GM21723 (cell line): ENCODE results near the gene RABGAP1L.
"Not testable (repeated sequence)": the region's sequence is repeated elsewhere in the genome, so short reads cannot be mapped to it uniquely, and the experiment has no call there.

Source experiments
- ATAC-seq: cut with Tn5 transposase; IDR thresholded peaks from one replicate; pipeline ENCODE4 v1.9.1; 2021; ENCODE audit warnings: mild to moderate bottlenecking, moderate library complexity; ENCODE audit not compliant: unreplicated experiment

RABGAP1L gene

DNA sequence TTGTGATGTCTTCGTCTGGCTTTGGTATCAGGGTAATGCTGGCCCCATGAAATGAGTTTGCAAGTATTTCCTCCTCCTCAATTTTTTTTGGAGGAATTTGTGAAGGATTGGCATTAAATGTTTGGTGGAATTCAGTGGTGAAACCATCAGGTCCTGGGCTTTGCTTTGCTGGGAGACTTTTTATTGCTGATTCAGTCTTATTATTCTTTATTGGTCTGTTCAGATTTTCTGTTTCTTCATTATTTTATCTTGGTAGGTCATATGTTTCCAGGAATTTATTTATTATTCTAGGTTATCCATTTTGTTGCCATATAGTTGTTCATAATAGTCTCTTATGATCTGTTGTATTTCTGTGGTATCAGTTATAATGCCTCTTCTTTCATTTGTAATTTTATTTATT, 126.7 kb downstream of the RABGAP1L start:
- ATAC-seq: no peak

GRCh38 chr1:174289644-174290310, 130.5 kb downstream of the RABGAP1L start:
- no peak for ATAC-seq

DNA sequence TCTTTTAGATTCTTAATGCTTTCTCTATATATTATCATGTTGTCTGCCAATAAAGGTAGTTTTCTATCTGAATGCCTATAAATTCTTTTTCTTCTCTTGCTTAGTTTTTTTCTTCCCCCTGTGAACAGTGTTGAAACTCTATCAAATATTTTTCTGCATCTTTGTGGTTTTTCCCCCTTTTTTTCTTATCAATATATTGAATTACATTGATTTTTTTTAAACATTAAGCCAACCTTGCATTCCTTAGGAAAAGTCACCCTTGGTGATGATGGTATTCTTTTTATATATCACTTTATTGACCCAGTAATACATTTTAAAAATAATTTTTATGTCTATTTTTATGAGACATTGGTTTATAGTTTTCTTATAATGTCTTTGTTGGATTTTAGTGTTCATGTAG, 131.7 kb downstream of the RABGAP1L start:
- no peak for ATAC-seq

DNA sequence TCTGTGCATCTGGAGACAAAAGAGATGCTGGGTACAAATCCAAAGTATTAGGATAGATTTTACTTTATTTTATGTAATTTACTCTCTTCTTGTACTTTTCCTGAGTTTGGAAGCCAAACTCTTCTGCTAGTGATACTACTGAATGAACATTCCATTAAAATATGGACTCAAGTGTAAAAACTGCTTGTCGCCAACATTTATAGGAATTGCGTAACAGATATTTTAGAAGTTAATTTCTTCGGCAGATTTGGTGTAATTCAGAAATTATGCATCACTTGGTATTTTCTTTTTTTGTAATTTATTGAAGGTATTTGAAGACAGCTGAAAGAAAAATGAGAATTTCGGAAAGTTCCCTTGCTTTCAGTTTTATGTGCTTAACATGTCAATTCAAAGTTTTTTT, 137.0 kb downstream of the RABGAP1L start:
- no peak for ATAC-seq

DNA sequence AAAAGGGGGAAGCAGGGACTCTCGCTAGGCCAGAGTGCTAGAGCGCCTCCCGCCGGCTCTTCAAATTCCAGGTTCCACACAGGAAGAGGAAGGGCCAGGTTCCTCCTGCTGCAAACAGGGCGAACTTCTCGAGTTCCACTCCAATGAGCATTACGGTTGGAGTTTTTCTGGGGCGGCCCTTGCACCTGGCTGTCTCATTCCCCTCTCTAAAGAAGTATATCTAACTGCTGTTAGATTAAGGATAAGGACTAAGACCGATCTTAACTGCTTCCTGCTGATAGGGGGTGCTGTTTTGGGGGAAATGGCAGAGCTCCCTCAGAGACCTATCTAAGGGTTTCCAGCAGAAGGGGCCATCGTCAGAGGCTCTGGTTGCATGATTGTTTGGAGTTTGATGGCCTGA, 138.0 kb downstream of the RABGAP1L start:
- ATAC-seq: no peak

GRCh38 chr1:174301295-174302077, 142.2 kb downstream of the RABGAP1L start:
- ATAC-seq: no peak

- no peak for ATAC-seq
Observed at GRCh38 chr1:174308604-174309003, 149.3 kb downstream of the RABGAP1L start.

- ATAC-seq: no peak
Observed at GRCh38 chr1:174309490-174309889, 150.2 kb downstream of the RABGAP1L start.

GRCh38 chr1:174314433-174314832, 155.1 kb downstream of the RABGAP1L start:
- no peak for ATAC-seq

DNA sequence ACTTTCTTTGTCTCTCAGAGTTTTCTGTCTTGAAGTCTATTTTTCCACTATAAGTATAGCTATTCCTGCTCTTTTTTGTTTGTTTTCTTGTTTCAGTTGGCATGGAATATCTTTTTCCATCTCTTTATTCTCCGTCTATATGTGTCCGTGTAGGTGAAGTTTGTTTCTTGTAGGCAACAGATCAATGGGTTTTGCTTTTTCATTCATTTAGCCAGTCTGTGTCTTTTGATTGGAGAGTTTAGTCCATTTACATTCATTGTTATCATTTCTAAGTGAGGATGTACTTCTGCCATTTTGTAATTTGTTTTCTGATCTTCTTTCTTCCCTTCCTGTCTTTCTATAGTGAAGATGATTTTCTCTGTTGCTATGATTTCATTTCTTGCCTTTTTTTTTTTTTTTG, 155.9 kb downstream of the RABGAP1L start:
- no peak for ATAC-seq

GRCh38 chr1:174320897-174321296, 161.6 kb downstream of the RABGAP1L start:
- ATAC-seq: not testable (repeated sequence)

DNA sequence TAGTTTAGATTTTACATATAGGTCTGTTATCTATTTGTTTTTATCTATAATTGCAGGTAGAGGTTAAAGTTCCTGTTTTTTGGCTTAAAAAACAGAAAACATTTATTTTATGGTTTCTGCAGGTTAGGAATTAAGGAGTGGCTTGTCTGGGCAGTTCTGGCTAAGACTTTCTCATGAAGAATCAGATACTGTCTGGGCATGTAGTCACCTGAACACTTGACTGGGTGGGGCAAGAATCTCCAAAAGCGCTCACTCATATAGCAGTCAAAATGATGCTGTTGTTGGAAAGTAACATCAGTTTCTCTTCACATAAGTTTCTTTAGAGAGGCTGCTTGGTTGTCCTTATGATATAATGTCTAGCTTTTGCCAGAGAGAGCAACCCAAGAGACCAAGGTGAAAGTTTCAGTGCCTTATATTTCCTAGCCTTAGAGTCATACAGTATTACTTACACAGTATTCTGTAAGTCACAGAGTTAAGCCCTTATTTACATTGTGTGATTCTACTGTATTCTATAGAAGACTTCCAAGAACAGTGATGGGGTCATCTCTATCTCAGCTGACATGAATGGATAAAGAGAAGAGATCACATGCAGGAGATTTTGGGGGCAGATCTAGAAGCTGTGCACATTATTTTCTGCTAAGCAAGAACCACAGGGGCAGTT, 163.0 kb downstream of the RABGAP1L start:
- ATAC-seq: no peak

DNA sequence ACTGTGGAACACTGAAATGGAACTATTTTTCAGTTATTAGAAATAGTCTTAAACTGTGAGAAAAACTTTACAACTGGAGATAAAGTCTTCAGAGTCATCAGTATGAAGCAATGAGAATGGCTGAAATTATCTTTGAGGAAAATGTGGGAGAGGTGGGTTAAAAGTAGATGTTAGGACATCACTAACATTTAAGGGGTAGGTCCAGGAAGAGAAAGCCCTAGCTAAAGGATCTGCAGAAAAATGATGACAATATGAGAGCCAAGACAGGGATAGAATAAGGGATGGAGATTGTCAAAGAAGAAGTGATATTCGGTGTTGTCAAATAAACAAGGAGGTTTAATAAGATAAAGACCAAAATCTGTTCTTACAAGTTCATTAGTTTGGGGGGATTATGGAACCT, 165.2 kb downstream of the RABGAP1L start:
- no peak for ATAC-seq

DNA sequence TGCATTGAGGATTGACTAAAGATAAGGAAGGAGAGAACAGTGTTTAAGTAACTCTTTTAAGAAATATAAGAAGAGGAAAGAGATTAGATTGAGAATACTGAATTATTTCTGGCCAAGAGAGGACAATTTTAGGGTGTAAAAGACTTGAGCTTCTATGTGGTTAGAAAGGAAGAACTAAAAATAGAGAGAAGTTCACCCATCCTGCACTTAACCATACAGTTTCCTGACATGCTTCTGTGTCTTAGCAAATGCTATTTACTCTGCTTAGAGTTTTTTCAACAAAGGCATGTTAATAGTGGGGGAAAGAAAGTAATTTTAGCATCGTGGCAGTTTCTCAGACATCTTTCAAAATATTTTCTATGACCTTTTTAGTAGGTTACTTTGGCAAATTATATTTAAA, 165.6 kb downstream of the RABGAP1L start:
- no peak for ATAC-seq

DNA sequence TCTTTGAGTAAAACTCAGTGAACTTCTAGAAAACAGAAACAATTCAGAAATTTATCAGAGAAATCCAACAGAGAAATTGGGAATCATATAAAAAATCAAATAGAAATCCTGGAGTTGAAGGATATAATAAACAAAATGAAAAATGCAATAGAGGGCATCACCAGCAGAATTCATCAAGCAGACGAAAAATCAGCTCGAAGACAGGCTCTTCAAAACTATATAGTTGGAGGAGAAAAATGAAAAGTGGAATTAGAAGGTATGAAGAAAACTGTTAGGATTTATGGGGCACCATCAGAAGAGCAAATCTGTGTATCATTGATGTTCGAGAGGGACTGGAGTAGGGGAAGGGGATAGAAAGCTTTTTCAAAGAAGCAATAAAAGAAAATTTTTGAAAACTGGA, 167.0 kb downstream of the RABGAP1L start:
- no peak for ATAC-seq

DNA sequence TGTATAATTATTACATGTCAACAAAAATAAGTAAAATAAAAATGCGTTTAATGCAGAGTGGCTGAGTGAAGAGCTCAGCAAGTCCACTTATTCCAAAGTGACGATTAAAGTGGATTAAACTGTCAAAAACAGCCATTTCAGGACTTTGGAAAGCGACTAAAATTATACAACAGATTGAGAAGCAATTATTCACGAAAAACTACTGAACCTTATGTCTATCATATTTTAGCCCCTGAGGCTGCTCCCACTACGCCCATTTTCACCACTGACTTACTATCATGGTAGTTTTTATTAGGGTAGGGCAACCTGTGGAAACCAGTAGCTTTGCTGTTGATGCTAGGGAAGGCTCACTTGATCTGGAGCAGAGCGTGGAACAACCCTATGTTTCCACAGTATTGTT, 174.1 kb downstream of the RABGAP1L start:
- no peak for ATAC-seq

GRCh38 chr1:174337000-174337681, 177.8 kb downstream of the RABGAP1L start:
- ATAC-seq: no peak

DNA sequence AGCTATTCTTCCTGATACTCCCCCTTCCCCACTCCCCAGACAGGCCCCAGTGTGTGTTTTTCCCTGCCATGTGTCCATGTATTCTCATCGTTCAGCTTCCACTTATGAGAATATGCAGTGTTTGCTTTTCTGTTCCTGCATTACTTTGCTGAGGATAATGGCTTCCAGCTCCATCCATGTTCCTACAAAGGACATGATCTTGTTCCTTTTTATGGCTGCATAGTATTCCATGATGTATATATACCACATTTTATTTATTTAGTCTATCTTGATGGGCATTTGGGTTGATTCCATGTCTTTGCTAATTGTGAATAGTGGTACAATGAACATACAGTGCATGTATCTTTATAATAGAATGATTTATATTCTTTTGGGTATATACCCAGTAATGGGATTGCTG, 181.1 kb downstream of the RABGAP1L start:
- not testable (repeated sequence) for ATAC-seq

- ATAC-seq: no peak
Observed at GRCh38 chr1:174344162-174344561, 184.8 kb downstream of the RABGAP1L start.

DNA sequence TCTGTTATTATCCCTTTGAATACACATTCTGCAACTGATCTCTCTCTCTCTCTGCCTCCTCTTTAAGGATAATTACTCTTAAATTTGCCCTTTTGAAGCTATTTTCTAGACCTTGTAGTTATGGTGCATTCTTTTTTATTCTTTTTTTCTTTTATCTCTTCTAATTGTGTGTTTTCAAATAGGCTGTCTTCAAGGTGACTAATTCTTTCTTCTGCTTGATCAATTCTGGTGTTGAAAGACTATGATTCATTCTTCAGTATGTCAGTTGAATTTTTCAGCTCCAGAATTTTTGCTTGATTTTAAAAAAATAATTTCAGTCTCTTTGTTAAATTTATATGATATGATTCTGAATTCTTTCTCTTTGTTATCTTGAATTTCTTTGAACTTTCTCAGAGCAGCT, 192.8 kb downstream of the RABGAP1L start:
- ATAC-seq: no peak

DNA sequence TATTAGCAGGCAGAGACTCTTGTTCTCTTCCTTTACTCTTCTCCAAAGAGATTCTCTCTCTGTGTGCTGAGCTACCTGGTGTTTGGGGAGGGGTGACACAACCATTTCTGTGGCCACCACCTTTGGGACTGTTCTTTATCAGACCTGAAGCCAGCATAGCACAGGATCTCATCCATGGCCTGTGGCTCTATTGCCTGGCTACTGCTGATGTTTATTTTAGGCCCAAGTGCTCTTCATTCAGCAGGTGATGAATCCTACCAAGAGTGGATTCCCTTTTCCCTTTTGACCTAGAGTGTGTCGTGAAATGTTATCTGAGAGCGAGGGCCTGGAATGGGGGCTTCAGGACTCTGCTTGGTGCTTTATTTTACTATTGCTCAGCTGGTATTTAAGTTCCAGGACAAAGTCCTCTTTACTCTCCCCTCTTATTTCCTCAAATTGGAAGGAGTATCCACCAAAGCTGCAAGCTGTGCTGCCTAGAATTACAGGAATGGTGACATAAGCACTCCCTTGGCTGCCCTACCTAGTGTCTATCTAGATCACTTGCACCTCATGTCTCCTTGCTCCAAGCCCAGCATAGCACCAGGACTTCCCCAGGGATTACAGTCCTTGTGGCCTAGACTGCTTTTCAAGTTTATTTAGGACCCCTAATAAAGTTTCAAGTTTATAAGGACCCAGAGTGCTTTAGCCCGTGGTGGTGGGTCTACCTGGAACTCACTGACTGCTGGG, 193.7 kb downstream of the RABGAP1L start:
- ATAC-seq: no peak
